Activated gamma-delta T cell (primary cell): Measurements from ENCODE around the gene EHD4.

Experiments used
- DNase-seq: peaks from one replicate; lab custom pipeline; 2025; lab: John Stamatoyannopoulos, UW

The EHD4 gene

DNA sequence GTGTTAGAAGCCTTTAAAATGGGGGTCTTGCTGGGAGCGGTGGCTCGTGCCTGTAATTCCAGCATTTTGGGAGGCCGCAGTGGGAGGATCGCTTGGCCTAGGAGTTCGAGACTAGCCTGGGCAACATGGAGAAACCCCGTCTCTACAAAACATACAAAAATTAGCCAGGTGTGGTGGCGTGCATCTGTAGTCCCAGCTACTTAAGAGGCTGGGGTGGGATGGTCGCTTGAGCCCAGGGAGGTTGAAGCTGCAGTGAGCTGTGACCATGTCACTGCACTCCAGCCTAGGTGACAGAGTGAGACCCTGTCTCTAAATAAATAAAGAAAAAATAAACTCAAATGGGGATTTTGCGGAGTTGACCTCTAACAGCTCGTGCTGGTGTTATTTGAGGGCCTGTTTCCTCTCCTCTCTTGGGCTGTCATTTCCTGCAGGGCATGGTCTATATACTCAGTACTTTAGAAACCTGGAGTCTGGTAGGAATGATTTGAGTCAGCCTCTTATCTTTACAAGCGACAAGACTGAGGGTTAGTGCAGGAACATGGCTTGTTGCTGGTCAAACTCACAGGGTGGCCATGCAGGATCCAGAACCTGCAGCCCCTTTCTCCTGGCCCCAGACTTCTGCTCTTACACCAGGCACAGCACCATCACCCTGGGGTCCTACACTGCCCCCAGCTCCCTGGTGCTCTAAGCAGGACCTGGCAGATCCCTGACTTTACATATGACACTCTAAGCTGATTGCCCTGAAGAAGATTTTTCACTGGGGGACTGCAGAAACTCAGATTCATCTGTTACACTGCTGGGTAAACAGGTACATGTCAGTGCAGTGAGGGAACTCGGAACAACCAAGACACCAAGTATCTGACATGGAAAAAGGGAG is 15.1 kb downstream of the EHD4 start:
- DNase-seq = no peak

DNA sequence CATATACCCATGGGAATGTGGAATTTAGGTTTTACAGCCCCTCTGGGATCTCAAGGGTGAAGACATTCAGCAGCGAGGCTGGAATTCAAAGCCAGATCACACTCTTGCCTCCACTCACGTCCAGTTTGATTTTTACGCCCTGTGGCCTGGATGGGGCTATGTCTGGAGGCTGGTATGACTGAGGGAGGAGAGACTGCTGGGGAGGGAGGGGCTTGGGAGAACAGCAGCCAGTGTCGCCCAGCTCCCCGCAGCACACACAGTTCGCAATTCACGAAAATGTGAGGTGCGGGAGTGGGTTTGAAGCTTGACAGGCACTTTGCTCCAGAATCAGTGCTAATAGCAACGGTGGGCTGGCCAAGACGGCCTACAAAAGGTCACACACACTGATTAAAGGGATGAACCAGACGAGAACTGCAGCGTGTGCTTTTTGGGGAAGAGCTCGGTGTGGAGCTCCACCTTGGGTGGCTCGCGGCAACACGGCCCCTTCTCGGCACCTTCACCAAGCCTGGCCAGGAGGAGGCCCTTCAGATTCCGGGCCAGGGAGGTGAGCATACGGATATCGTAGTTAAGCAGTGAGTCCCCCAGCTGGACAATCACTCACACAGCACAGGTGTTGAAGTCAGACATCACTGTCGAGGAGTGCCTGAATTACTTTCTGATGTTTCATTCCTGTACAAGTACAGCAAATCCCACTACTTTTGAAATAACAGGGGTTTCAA is 16.4 kb downstream of the EHD4 start:
- DNase-seq = no peak

DNA sequence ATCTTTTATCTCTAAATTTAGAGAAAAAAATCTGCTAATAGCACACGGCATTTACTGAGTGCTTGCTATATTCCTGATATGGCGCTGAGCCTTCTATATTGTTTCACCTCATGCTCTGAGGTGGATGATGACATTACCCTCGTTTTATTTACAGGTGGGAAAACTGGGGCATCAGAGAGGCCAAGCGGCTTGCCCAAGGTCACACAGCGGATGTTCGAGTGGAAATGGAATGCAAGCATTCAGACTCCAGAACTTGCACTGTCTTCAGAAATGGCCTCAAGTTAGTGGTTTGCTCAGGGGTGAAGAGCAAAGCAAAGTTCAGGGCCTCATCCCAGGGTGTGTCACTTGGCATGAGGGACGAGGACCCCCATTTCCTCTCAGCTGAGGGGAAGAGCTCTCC is 17.3 kb downstream of the EHD4 start:
- no peak for DNase-seq

DNA sequence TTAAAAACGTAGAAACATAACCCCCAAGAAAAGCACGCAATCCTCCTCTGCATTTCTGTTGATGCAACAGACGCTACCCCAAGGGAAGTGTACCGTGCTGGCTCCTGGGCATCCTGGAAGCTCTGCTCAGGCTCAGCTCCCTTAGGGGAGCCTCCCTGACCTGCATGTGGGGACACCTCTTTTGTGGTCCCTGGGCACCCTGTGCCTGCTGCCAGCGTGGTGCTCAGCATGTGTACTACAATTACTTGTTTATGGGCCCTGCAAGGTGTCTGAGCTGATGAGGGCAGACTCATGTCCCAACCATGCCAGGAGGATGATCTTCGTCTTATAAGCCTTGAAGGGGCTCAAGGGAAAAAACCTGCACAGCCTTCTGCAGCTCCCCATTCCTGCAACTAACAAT is 18.3 kb downstream of the EHD4 start:
- no peak for DNase-seq

DNA sequence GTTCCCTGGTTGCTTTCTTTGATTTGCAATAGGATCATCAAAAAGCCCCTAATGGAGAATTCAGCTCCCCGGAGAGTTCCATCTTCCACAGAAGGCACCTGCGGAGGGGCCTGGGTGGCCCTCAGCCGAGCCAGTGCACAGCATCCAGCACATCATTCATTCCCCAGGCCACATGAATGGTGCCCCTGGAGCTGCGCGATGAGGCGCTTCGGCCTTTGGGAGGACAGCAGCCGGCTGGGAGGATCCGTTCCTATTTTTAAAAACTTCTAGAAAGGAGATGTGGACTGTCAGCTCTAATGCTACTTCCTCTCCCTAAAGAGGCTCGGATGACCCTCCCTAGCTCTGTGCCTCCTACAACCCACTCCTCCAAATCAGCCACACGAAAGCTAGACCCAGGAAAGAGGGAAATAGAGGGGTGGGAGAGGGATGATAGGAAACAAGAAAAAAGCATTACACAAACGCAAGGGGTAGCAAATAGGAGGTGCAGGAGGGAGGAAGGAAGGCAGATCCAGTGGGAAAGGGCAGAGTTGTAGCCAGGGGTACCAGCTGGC is 20.3 kb downstream of the EHD4 start:
- DNase-seq = no peak

DNA sequence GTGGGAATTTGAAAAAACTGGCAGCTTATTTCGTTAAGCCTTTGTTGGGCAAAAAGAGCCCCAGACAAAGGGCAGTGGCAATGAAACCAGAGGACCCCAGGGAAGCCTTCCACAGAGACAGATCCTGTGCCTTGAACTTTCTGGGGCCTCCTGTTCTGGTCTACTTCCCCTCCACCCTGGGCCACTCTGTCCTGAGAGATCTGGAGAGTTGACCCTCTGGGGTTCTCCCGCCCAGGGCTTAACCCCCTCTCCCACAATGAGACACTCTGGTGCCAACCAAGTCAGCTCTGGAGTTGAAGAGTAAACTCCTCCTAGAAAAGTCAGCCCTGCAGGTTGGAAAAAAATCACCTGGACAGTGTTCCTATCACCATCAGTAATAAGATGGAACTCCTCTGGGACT is 20.8 kb downstream of the EHD4 start:
- no peak for DNase-seq

DNA sequence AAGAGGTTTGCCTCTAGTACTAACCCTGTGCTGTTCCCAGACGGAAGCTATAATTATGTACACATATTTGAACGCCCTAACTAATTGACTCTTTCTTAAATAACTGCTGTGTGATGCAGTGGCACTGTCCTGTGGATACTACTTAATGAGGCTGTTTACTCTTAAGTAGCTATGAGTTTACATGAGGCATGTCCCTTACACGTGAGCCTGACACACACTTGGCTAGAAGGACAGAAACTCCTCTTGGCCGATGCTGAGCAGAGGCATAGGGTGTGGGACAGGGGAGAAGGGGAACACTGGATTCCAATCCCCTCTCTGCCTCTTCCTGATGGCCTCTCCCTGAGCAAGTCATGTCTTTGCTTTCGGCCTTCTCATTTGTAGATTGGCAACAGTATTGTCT is 21.9 kb downstream of the EHD4 start:
- DNase-seq = no peak

DNA sequence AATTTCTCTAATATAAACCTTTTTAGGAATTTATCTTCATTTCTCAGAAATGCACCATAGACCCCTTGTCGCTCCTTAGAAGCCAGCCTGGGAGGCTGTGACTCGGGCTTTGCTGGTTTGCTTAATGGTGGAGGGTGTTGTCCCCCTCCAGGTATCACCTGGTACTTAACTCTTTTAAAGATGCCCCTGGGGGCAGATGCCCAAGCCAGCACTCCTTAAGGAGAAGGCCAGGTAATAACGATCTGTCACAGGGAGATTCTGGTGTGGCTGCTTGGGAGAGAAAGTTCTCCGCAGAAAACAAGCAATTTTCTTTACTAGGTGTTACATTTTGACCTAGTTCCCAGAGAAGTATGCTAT is 22.3 kb downstream of the EHD4 start:
- DNase-seq = no peak

DNA sequence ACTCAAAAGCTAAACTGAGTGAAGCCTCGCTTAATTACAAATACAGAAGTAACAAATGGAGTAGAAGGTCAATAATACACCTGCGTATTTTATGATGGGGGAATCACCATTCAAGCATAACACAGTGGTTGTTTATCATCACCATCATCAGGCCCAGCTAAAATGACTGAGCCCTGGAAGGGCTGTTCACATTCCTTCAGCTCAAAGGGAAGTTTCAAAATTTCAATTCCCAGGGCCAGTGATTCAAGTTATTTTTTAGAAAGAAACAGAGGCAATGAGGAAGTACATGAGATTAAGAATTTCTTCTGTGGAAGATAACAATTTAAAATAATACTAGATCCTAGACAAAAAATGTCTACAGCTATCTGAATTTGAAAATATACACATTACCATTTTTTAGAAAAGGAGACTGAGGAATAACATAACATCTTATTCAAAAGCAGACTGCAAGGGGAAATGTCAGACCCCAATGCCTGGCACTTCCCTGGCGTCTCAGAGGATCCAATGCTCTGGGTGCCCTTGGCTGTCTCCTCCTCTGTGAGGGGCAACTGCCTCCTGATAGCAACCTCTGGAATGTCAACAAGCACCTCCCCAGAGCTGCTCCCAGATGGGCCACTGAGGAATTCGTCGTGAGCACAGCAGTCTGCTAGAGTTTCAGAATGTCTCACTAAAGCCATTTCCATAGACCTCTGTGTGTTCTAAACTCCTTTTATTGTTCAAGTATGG is 22.8 kb downstream of the EHD4 start:
- DNase-seq = no peak

DNA sequence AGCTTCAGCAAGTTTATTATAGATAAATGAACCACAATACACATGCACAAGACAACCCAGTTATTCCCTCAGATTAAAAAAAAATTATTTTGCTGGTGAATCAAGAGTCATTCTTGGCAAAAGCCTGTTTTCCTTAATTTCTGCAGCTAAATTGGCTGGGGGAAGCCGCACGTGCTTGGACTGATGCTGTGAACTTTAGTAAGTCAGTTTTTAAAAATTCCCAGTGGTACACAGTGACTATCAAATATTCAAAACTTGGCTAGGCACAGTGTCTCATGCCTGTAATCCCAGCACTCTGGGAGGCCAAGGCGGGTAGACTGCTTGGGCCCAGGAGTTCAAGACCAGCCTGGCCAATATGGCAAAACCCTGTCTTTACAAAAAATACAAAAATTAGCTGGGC is 23.9 kb downstream of the EHD4 start:
- no peak for DNase-seq

DNA sequence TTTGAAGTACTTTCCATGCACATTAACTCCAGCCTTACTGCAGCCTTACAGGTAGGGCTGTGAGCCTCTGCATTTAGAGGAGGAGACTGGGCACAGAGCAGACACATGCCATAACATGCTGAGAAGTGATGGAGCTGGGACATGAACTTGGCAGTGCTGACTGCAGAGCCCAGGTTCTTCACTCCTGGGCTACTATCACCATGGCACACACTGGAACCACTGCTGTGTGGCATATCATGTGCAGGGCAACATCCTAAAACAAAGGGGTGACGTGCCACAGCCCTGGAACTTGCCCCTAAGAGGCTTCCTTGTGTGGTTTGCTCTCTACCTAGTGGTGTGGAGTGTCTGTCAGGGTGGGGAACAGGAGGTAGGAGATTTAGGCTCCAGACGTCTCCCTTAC is 25.4 kb downstream of the EHD4 start:
- no peak for DNase-seq

DNA sequence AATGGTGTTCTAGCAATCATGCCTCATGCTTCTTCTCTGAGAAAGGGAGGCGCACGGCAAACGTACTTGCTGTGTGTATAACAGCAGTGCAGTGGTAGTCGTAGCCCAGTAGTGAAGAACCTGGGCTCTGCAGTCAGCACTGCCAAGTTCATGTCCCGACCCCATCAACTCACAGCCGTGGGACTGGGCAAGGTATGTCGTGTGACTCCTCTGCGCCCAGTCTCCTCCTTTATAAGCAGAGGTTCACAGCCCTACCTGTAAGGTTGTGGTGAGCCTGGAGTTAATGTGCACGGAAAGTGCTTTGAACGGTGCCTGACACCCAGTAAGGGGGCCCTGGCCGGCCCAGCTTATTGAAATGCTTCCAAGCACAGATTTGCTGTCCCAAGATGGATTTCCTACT is 26.6 kb downstream of the EHD4 start:
- DNase-seq = no peak

DNA sequence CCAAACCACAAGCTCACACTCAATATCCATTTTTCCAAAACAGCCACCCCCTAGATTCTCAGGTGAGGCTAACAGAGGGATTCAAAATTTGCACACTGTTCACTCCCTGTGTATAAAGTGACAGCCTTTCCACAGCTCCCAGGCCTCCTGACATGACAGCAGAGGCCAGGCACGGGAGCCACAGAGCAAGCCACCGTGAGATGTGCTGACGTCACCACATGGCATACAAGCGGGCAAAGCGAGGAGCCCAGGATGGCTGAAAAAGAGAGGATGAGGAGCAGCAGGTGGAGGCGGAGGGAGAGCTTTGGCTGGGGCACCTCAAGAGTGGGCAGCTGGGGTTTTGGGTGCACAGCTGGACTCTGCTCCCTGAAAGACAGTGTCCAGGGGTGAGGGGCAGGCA is 27.1 kb downstream of the EHD4 start:
- DNase-seq = no peak

DNA sequence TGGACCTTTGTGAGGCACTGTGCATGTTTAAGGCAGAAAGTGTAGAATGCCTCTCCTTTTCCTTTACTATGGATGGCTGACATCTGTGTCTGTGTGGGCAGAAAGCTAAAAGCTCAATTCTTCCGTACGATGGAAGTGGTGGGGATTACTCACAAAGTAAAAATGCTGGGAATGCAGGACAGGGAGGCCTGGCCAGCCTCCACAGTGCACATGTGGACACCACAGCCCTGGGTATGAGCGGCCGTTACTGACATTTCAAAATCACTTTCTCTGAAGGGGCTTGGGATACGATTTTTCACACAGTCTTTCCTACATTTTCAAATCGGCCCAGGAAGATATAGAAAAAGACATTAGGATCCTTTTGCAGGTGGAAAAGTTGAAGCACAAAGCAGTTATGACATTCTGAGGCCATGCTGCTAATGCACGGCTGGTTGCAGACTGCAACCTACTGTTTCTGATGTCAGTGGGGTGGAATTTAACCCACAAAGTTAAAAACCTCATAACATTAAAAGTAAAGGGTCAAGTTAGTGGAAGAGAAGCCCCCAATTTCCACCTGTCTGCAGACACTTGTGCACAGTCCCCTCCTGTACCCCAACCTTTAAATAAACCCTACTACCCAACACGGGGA is 27.9 kb downstream of the EHD4 start:
- DNase-seq = no peak

DNA sequence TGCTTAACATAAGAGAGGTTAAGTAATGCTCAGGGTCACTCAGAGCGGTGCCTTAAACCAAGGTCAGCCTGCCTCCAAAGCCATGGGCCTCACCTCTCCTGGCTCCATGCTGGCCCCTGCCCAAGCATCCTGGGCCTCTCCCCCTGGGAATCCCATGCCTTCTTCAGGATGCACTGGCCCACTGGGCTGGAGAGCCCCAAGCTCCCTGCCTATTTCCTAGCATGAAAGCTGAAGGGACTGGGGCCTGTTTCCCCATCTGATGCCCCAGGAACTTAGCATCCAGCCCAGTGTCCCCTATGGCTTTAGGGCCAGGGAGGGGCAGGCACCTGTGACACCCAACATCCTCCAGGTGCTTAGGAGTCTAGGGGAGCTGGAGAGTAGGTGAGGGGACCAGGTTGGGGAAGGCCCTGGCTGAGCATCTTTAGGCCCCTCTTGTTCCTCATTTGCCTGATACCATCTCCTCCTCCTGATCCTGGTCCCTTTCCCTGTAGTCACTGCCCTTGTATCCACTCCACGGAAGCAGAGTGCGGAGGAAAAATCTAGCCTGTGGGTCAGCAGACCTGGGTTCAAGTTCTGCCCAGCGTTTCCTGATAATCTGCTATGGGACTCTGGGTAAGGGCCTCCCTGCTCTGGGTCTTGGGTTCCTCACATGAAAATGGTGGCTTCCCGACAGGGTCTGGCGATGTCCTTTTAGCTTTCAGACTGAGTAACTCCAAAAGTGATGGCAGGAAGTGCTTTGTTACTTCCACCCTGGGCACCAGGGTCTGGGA is 28.6 kb downstream of the EHD4 start:
- DNase-seq = no peak

DNA sequence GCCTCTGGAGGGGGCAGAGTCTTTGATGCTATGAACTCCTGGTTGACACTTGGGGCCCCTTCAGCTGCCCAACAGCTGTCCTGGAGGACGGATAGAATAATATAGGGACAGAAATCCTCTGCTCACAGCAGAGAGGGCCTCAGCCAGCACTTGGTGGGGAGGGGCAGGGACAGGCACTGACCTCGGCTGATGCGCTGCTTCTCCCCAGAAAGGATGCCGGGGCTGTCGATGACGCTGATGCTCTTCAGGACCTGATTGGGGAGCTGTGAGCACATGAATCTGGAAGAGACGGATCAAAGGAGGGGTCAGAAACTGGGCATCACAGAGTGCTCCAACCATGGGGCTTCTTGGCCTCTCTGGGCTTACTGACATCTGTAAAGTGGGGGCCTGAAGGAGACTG is 29.5 kb downstream of the EHD4 start:
- DNase-seq = no peak

DNA sequence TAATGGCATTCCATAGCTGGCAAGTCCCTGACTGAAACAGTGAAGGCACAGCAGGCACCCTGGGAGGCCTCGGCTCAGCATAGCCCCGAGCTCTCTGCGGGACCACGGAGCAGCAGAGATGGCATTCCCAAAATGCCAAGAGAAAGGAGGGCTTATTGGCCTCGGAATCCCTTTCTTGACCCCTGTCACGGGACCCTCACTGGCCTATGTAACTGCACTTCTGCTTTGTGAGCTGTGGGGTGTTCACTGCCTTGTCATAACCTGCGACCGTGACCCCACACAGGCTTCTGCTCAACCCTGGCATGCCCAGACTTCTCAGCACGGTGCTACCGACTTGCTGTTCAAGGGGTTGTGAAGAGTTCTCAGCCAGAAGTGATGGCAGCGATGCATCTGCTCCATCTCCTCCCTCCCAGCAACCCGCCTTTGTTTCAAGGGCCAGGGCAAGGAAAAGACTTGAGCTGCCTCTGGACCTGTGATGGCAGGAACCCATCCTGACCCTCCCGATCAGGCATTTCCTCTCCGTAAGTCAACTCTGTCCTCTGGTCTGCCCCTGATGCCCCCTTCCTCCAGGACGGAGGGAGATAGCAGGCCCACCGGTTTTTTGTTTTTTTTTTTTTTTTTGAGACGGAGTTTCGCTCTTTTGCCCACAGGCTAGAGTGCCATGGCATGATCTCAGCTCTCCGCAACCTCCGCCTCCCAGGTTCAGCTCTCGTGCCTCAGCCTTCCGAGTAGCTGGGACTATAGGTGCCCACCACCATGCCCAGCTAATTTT is 30.5 kb downstream of the EHD4 start:
- DNase-seq = no peak

DNA sequence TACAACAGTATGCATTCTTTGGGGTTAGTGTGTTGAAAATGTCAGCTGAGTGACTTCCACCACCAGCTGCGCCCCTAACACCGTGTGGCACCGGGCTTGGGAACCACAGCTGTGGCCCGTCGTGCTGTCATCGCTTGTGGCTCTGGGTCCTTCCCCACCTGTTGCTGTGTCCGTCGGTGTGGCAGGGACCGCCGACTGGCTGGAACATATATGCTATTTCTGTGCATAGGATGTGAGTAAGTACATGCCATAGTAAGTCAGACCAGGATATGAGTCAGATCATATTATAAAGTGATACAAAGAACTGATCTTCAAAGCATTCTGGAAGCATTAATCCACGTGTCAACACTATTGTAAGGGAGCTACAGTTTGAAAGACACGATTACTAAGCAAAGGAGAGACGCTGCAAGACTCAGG is 31.9 kb downstream of the EHD4 start:
- peak; percentile 57 for DNase-seq

DNA sequence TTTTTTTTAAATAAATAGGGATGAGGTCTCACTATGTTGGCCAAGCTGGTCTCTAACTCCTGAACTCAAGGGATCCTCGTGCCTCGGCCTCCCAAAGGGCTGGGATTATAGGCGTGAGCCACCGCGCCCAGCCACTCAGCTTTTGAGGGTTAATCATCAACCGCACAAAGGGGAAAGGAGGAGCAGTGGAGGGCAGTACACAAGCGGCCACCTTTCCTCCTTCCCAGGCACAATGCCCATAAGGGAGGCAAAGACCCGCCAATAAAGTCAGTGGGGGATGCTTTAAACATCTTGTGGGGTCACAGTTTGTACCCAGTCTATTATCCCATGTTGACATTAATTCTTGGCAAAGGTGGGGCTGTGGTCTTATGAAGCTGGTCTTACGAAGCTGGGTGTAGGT is 32.4 kb downstream of the EHD4 start:
- no peak for DNase-seq

DNA sequence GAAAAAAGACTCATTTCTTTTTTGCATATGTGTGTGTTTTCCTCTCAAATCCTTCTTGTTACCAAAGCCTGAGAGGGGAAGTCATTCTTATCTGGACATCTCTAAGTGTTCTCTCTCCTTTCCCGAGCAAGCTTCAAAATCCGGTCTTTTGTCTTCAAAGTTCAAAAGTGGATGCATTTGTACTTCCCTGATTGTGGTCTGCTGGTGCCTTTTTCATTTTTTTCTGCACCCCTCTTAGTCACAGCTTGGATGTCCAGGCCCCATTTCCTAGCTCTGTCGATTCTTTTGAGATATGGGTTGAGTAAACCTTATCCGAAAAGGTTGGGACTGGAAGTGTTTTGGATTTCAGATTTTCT is 34.8 kb downstream of the EHD4 start:
- no peak for DNase-seq
